ENCODE results near the gene IQSEC1.
A peak's percentile ranks its signal among the peaks of the same experiment; 100 is the strongest.

Gene IQSEC1

GRCh38 chr3:13057282-13058040 lies 15.8 kb downstream of the IQSEC1 start:
- peak overlapping the region; percentile 48 for H3K14ac ChIP-seq (ENCODE audit: low read length)
- H2BK15ac ChIP-seq (ENCODE audit: low read length), result peak overlapping the region; percentile 7
- H2BK120ac ChIP-seq (ENCODE audit: low read depth, low read length), result no peak overlapping the region
- no peak overlapping the region for H3K27ac ChIP-seq (replicated peaks; ENCODE audit: low read length)
- no peaks in the 10 kb centered on the region for H3K36me3 ChIP-seq (replicated peaks in 1 of 2; ENCODE audit: control insufficient read depth in 2 of 2, insufficient read depth in 2 of 2, low read length in 2 of 2)
- H4K91ac ChIP-seq (ENCODE audit: low read depth, low read length, poor library complexity), result peak overlapping the region; percentile 27
- H2AK5ac ChIP-seq (ENCODE audit: low read depth, low read length), result peak overlapping the region; percentile 64
- no peak for DNase-seq (ENCODE audit: low spot score)
- H3K79me1 ChIP-seq (ENCODE audit: low read depth, low read length), result peaks cover 2% of the 10 kb centered on the region
- H3K4me2 ChIP-seq (ENCODE audit: insufficient read depth, low read length, poor library complexity, severe bottlenecking), result no peak overlapping the region
- no peak overlapping the region for H3K4me3 ChIP-seq (ENCODE audit: low read length in 2 of 2)
- no peak overlapping the region for H2BK12ac ChIP-seq (ENCODE audit: low read length)
- H3K18ac ChIP-seq (ENCODE audit: low read length), result no peak overlapping the region
- peak overlapping the region; percentile 73 for H3K9ac ChIP-seq (ENCODE audit: low read depth, low read length, poor library complexity)
- peak overlapping the region; percentile 62 for H3K23ac ChIP-seq (ENCODE audit: low read depth, low read length, poor library complexity)
- H3K4me1 ChIP-seq (ENCODE audit: control insufficient read depth in 2 of 2, insufficient read depth in 1 of 2, low read depth in 1 of 2, low read length in 2 of 2), result peaks cover 3 to 9% of the 10 kb centered on the region in 2 donors
- H3K4ac ChIP-seq (ENCODE audit: low read length), result no peak overlapping the region
- H2BK5ac ChIP-seq (ENCODE audit: low read length), result no peak overlapping the region
- no peaks in the 10 kb centered on the region for H3K9me3 ChIP-seq (replicated peaks in 1 of 2; ENCODE audit: control insufficient read depth in 2 of 2, insufficient read depth in 1 of 2, low read depth in 1 of 2, low read length in 2 of 2)
- no peak overlapping the region for H2AFZ ChIP-seq (ENCODE audit: low read length)
- no peak overlapping the region for H4K8ac ChIP-seq (ENCODE audit: low read depth, low read length)
- no peaks in the 10 kb centered on the region for H3K27me3 ChIP-seq (ENCODE audit: control insufficient read depth in 3 of 3, insufficient read depth in 3 of 3, low read depth in 1 of 3, low read length in 3 of 3)
- WGBS, 2 donors (ENCODE audit: extremely low coverage in 2 of 2, insufficient read length in 2 of 2, insufficient replicate concordance in 1 of 2), result no CpG with 5 or more reads among the region's 6 CpGs

- no peaks in the 10 kb centered on the region for H3K36me3 ChIP-seq (replicated peaks in 1 of 2; ENCODE audit: control insufficient read depth in 2 of 2, insufficient read depth in 2 of 2, low read length in 2 of 2)
- WGBS, 2 donors (ENCODE audit: extremely low coverage in 2 of 2, insufficient read length in 2 of 2, insufficient replicate concordance in 1 of 2), result no CpG with 5 or more reads among the region's 7 CpGs
- no peak overlapping the region for H2BK120ac ChIP-seq (ENCODE audit: low read depth, low read length)
- no peak overlapping the region for H2AFZ ChIP-seq (ENCODE audit: low read length)
- peak overlapping the region; percentile 27 for H2AK5ac ChIP-seq (ENCODE audit: low read depth, low read length)
- H3K9me3 ChIP-seq (replicated peaks in 1 of 2; ENCODE audit: control insufficient read depth in 2 of 2, insufficient read depth in 1 of 2, low read depth in 1 of 2, low read length in 2 of 2), result no peaks in the 10 kb centered on the region
- H2BK12ac ChIP-seq (ENCODE audit: low read length), result no peak overlapping the region
- DNase-seq (ENCODE audit: low spot score), result no peak
- H3K27ac ChIP-seq (replicated peaks; ENCODE audit: low read length), result no peak overlapping the region
- no peak overlapping the region for H3K4me3 ChIP-seq (ENCODE audit: low read length in 2 of 2)
- H3K4me1 ChIP-seq (ENCODE audit: control insufficient read depth in 2 of 2, insufficient read depth in 1 of 2, low read depth in 1 of 2, low read length in 2 of 2), result peaks cover 10 to 15% of the 10 kb centered on the region in 2 donors
- no peak overlapping the region for H2BK15ac ChIP-seq (ENCODE audit: low read length)
- H3K14ac ChIP-seq (ENCODE audit: low read length), result peak overlapping the region; percentile 17
- no peak overlapping the region for H3K4ac ChIP-seq (ENCODE audit: low read length)
- H3K4me2 ChIP-seq (ENCODE audit: insufficient read depth, low read length, poor library complexity, severe bottlenecking), result no peak overlapping the region
- H3K79me1 ChIP-seq (ENCODE audit: low read depth, low read length), result peaks cover 2% of the 10 kb centered on the region
- H3K27me3 ChIP-seq (ENCODE audit: control insufficient read depth in 3 of 3, insufficient read depth in 3 of 3, low read depth in 1 of 3, low read length in 3 of 3), result no peaks in the 10 kb centered on the region
- H3K23ac ChIP-seq (ENCODE audit: low read depth, low read length, poor library complexity), result no peak overlapping the region
- H3K18ac ChIP-seq (ENCODE audit: low read length), result no peak overlapping the region
- peak overlapping the region; percentile 85 for H2BK5ac ChIP-seq (ENCODE audit: low read length)
- H4K8ac ChIP-seq (ENCODE audit: low read depth, low read length), result no peak overlapping the region
- H4K91ac ChIP-seq (ENCODE audit: low read depth, low read length, poor library complexity), result no peak overlapping the region
- peak overlapping the region; percentile 65 for H3K9ac ChIP-seq (ENCODE audit: low read depth, low read length, poor library complexity)
These were observed 17.6 kb downstream of the IQSEC1 start for GRCh38 chr3:13055634-13056033.

GRCh38 chr3:13054341-13055285 lies 18.6 kb downstream of the IQSEC1 start:
- Histone ChIP-seq H2AK5ac (ENCODE audit: low read depth, low read length) (peak overlapping the region; percentile 89), H4K91ac (ENCODE audit: low read depth, low read length, poor library complexity) (no peak overlapping the region), H3K79me1 (ENCODE audit: low read depth, low read length) (peaks cover 2% of the 10 kb centered on the region), H3K27ac (replicated peaks; ENCODE audit: low read length) (no peak overlapping the region), H3K9ac (ENCODE audit: low read depth, low read length, poor library complexity) (peak overlapping the region; percentile 70), H2AFZ (ENCODE audit: low read length) (no peak overlapping the region), H2BK15ac (ENCODE audit: low read length) (peak overlapping the region; percentile 33), H3K4me2 (ENCODE audit: insufficient read depth, low read length, poor library complexity, severe bottlenecking) (no peak overlapping the region), H3K23ac (ENCODE audit: low read depth, low read length, poor library complexity) (peak overlapping the region; percentile 83), H3K36me3 (replicated peaks in 1 of 2; ENCODE audit: control insufficient read depth in 2 of 2, insufficient read depth in 2 of 2, low read length in 2 of 2) (no peaks in the 10 kb centered on the region), H3K27me3 (ENCODE audit: control insufficient read depth in 3 of 3, insufficient read depth in 3 of 3, low read depth in 1 of 3, low read length in 3 of 3) (no peaks in the 10 kb centered on the region), H2BK12ac (ENCODE audit: low read length) (no peak overlapping the region), H3K9me3 (replicated peaks in 1 of 2; ENCODE audit: control insufficient read depth in 2 of 2, insufficient read depth in 1 of 2, low read depth in 1 of 2, low read length in 2 of 2) (no peaks in the 10 kb centered on the region), H3K18ac (ENCODE audit: low read length) (peak overlapping the region; percentile 75), H3K4me3 (ENCODE audit: low read length in 2 of 2) (no peak overlapping the region), H2BK120ac (ENCODE audit: low read depth, low read length) (no peak overlapping the region), H3K4me1 (ENCODE audit: control insufficient read depth in 2 of 2, insufficient read depth in 1 of 2, low read depth in 1 of 2, low read length in 2 of 2) (peaks cover 12 to 15% of the 10 kb centered on the region in 2 donors), H3K14ac (ENCODE audit: low read length) (peak overlapping the region; percentile 75), H2BK5ac (ENCODE audit: low read length) (peak overlapping the region; percentile 85), H3K4ac (ENCODE audit: low read length) (peak overlapping the region; percentile 26), H4K8ac (ENCODE audit: low read depth, low read length) (no peak overlapping the region)
- WGBS, 2 donors (ENCODE audit: extremely low coverage in 2 of 2, insufficient read length in 2 of 2, insufficient replicate concordance in 1 of 2), result no CpG with 5 or more reads among the region's 31 CpGs
- DNase-seq (ENCODE audit: low spot score), result no peak

- Histone ChIP-seq H2AFZ (ENCODE audit: low read length) (no peak overlapping the region), H3K27me3 (ENCODE audit: control insufficient read depth in 3 of 3, insufficient read depth in 3 of 3, low read depth in 1 of 3, low read length in 3 of 3) (no peaks in the 10 kb centered on the region), H4K91ac (ENCODE audit: low read depth, low read length, poor library complexity) (no peak overlapping the region), H2BK120ac (ENCODE audit: low read depth, low read length) (no peak overlapping the region), H2BK12ac (ENCODE audit: low read length) (no peak overlapping the region), H3K4me1 (ENCODE audit: control insufficient read depth in 2 of 2, insufficient read depth in 1 of 2, low read depth in 1 of 2, low read length in 2 of 2) (peaks cover 14 to 15% of the 10 kb centered on the region in 2 donors), H3K18ac (ENCODE audit: low read length) (no peak overlapping the region), H3K9ac (ENCODE audit: low read depth, low read length, poor library complexity) (no peak overlapping the region), H3K14ac (ENCODE audit: low read length) (no peak overlapping the region), H2BK15ac (ENCODE audit: low read length) (no peak overlapping the region), H3K79me1 (ENCODE audit: low read depth, low read length) (peaks cover 2% of the 10 kb centered on the region), H3K27ac (replicated peaks; ENCODE audit: low read length) (no peak overlapping the region), H3K4ac (ENCODE audit: low read length) (no peak overlapping the region), H2AK5ac (ENCODE audit: low read depth, low read length) (no peak overlapping the region), H3K36me3 (replicated peaks in 1 of 2; ENCODE audit: control insufficient read depth in 2 of 2, insufficient read depth in 2 of 2, low read length in 2 of 2) (no peaks in the 10 kb centered on the region), H3K23ac (ENCODE audit: low read depth, low read length, poor library complexity) (no peak overlapping the region), H3K9me3 (replicated peaks in 1 of 2; ENCODE audit: control insufficient read depth in 2 of 2, insufficient read depth in 1 of 2, low read depth in 1 of 2, low read length in 2 of 2) (no peaks in the 10 kb centered on the region), H4K8ac (ENCODE audit: low read depth, low read length) (no peak overlapping the region), H3K4me3 (ENCODE audit: low read length in 2 of 2) (no peak overlapping the region), H2BK5ac (ENCODE audit: low read length) (no peak overlapping the region), H3K4me2 (ENCODE audit: insufficient read depth, low read length, poor library complexity, severe bottlenecking) (no peak overlapping the region)
- DNase-seq (ENCODE audit: low spot score), result no peak
- no CpG with 5 or more reads among the region's 12 CpGs for WGBS, 2 donors (ENCODE audit: extremely low coverage in 2 of 2, insufficient read length in 2 of 2, insufficient replicate concordance in 1 of 2)
These were observed 19.3 kb downstream of the IQSEC1 start for GRCh38 chr3:13053893-13054292.
